BLaER1 (cell line): Measurements from ENCODE around the gene YJEFN3.

Source experiments
- H3K27ac ChIP-seq: shearing (Covaris generic); formaldehyde crosslinking; 2 replicates; pipeline ENCODE4 v1.8.1; 2022
- H3K27me3 ChIP-seq: shearing (Covaris generic); formaldehyde crosslinking; 2 replicates; pipeline ENCODE4 v1.8.1; 2022
- H3K36me3 ChIP-seq: shearing (Covaris generic); formaldehyde crosslinking; 2 replicates; pipeline ENCODE4 v1.8.1; 2022
- H3K4me1 ChIP-seq: shearing (Covaris generic); formaldehyde crosslinking; 2 replicates; pipeline ENCODE4 v1.8.1; 2022
- H3K4me2 ChIP-seq: shearing (Covaris generic); formaldehyde crosslinking; 2 replicates; pipeline ENCODE4 v1.8.1; 2022
- H3K4me3 ChIP-seq: shearing (Covaris generic); formaldehyde crosslinking; 2 replicates; pipeline ENCODE4 v1.8.1; 2022
- H3K9ac ChIP-seq: shearing (Covaris generic); formaldehyde crosslinking; 2 replicates; pipeline ENCODE4 v1.8.1; 2022
- H3K9me3 ChIP-seq: shearing (Covaris generic); formaldehyde crosslinking; 2 replicates; pipeline ENCODE4 v1.8.1; 2022
- H4K20me1 ChIP-seq: shearing (Covaris generic); formaldehyde crosslinking; 2 replicates; pipeline ENCODE4 v1.8.1; 2022
- Cebpa-rat ChIP-seq: shearing (Covaris generic); IDR thresholded peaks from 2 replicates; pipeline ENCODE4 v1.8.1; 2022

The YJEFN3 gene

DNA sequence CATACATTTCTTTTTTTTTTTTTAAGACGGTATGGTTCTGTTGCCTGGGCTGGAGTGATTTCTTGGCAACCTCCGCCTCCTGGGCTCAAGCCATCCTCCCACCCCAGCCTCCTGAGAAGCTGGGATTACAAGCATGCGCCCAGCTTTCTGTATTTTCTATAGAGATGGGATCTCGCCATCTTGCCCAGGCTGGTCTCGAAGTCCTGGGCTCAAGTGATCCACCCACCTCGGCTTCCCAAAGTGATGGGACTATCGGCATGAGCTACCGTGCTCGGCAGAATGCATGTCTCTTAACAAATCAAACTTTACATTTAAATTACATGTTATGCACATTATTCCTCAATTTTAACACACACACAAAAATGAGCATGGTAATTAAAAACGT is 11.5 kb upstream of the YJEFN3 start:
- Histone ChIP-seq H3K9ac (peak overlapping the region; percentile 85), H4K20me1 (peaks cover 32% of the 10 kb centered on the region; the same call in 1 of the 2 replicates), H3K36me3 (peaks cover 44% of the 10 kb centered on the region), H3K4me1 (peaks cover 31% of the 10 kb centered on the region), H3K4me2 (peak overlapping the region; percentile 94), H3K27me3 (no peaks in the 10 kb centered on the region), H3K4me3 (peak overlapping the region; percentile 80), H3K27ac (peak overlapping the region; percentile 86; the same call in 1 of the 2 replicates), H3K9me3 (no peaks in the 10 kb centered on the region)
- no peak for TF ChIP-seq Cebpa-rat

DNA sequence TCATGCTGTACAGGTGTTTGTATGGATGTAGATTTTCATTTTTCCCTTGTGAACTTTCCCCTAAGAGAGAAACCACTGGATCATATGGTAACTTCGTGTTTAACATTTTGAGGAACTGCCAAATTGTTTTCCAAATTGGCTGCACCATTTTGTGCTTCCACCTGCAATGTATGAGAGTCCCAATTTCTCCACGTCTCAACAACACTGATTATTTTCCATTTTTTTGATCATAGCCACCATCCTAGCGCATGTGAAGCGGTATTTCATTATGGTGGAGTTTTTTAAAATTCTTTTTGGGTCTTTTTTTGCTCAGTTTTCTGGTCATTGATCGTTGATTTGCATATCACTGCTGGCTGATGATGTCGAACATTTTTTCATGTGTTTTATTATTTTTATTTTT is 7.7 kb upstream of the YJEFN3 start:
- Histone ChIP-seq H3K9me3 (no peaks in the 10 kb centered on the region), H3K36me3 (peaks cover 50% of the 10 kb centered on the region), H3K27me3 (no peaks in the 10 kb centered on the region), H3K9ac (no peak overlapping the region), H4K20me1 (peaks cover 70% of the 10 kb centered on the region), H3K4me2 (no peak overlapping the region), H3K4me3 (no peak overlapping the region), H3K4me1 (peaks cover 63% of the 10 kb centered on the region), H3K27ac (no peak overlapping the region)
- TF ChIP-seq Cebpa-rat = no peak

DNA sequence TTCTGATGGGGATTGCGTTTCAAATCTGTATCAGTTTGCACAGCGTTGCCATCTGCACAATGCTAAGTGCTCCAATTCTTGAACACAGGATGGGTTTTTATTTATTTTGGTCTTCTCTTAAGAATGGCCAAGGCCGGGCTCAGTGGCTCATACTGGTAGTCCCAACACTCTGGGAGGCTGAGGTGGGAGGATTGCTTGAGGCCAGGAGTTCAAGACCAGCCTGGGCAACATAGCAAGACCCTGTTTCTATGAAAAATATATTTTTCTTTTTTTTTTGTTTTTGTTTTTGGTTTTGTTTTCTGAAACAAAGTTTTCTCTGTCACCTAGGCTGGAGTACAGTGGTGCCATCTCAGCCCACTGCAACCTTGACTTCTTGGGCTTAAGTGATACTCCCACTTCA is 5.5 kb upstream of the YJEFN3 start:
- TF ChIP-seq Cebpa-rat = no peak
- H3K9me3 ChIP-seq = no peaks in the 10 kb centered on the region
- peaks cover 71% of the 10 kb centered on the region for H3K4me1 ChIP-seq
- H3K4me2 ChIP-seq = peak overlapping the region; percentile 89
- H3K9ac ChIP-seq = peak overlapping the region; percentile 61
- H4K20me1 ChIP-seq = peaks cover 72% of the 10 kb centered on the region
- peak overlapping the region; percentile 64; the same call in 1 of the 2 replicates for H3K27ac ChIP-seq
- no peaks in the 10 kb centered on the region for H3K27me3 ChIP-seq
- no peak overlapping the region for H3K4me3 ChIP-seq
- H3K36me3 ChIP-seq = peaks cover 61% of the 10 kb centered on the region

DNA sequence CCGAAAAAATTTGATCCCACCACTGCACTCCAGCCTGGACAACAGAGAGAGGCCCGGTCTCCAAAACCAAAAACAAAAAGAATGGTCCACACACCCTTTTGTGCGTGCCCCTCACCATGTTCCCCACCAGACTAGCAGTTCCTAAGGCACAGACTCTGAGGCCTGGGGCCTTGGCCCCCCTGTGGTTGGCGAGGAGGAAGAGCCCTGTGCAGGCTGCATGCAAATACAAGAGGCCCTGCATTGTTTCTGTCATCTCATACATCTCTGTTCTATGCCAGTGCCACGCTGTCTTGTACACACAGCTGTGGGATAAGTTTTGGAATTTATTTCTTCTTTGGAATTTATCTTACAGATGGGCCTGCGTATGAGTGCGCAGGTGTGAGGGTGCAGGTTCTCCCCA is 4.7 kb upstream of the YJEFN3 start:
- H3K4me3 ChIP-seq = no peak overlapping the region
- no peak for TF ChIP-seq Cebpa-rat
- no peaks in the 10 kb centered on the region for H3K9me3 ChIP-seq
- H3K36me3 ChIP-seq = peaks cover 67% of the 10 kb centered on the region
- H3K4me2 ChIP-seq = peak overlapping the region; percentile 89
- H4K20me1 ChIP-seq = peaks cover 66% of the 10 kb centered on the region
- H3K9ac ChIP-seq = peak overlapping the region; percentile 61
- H3K27ac ChIP-seq = peak overlapping the region; percentile 64
- no peaks in the 10 kb centered on the region for H3K27me3 ChIP-seq
- peaks cover 72% of the 10 kb centered on the region for H3K4me1 ChIP-seq

DNA sequence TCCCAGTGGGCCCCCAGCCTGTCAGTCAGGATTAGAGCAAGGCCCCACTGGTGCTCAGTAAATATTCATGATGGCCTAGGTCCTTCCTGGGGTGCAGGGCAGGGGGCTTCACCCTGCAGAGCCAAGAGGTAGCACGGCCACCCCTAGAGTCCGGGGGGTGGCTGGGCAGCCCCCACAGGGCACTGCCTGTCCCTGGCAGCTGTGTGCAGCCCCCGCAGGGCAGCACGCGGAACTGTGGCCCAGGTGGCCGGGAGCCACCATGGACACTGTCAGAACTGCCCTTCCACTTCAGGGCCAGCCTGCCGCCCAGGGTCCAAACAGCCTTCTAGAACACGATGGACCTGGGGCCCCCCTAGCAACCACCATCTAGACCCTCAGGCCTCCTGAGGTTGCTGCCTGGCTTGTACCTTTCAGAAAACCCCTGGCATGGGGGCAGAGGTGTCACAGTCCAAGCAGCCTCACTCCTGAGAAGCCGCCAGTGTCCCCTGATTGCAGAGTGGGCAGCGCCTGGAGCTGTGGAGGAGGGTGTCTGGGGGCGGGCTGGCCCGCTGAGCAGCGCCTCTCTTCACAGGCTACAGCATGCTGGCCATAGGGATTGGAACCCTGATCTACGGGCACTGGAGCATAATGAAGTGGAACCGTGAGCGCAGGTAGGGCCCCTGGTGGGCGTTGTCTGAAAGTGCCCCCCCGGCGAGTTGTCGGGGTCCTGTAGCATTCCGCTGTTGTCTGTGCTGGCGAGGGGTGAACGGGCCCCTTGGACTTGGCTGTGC is 2.9 kb upstream of the YJEFN3 start:
- Histone ChIP-seq H3K27me3 (no peaks in the 10 kb centered on the region), H3K4me3 (no peak overlapping the region), H4K20me1 (peaks cover 48% of the 10 kb centered on the region), H3K9me3 (no peaks in the 10 kb centered on the region), H3K36me3 (peaks cover 60% of the 10 kb centered on the region), H3K4me2 (peak overlapping the region; percentile 89), H3K27ac (peak overlapping the region; percentile 85), H3K4me1 (peaks cover 82% of the 10 kb centered on the region), H3K9ac (peak overlapping the region; percentile 75)
- TF ChIP-seq Cebpa-rat = no peak

DNA sequence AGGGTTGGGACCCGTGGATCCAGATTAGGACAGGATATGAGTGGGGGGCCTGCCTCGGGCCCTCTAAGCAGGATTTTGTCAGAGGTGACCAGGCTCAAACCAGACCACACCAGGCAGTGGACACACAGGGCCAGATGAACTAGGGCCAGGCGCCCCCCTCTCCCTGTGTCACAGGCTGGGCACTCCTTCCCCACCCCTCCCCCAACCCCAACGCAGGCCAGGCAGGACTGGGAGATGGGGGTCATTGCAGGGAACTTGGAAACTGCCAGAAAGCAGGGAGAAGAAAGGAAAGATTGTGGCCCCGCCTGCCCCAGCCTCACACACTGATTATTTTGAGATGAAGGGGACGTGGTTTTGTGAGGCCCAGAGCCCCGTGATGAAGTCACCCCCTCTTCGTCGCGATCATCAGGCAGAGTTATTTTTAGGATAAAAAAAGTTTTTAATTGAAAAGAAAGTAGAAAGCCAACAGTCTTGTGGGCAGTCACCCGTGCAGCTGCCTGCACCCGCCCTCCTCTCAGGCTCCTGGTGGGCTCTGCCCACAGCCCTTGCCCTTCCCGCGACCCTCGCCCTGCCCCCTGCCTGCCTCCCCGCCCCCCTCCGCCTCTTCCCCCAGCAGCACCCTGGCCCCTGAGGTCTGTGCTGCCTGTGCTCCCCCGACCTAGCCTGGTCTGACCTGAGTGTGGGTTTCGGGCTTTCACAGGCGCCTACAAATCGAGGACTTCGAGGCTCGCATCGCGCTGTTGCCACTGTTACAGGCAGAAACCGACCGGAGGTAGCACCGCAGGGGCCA is 1.9 kb upstream of the YJEFN3 start:
- Histone ChIP-seq H3K4me3 (peak overlapping the region; percentile 39; the same call in 1 of the 2 replicates), H3K27ac (peak overlapping the region; percentile 85), H3K9ac (peak overlapping the region; percentile 75), H3K4me1 (peaks cover 82% of the 10 kb centered on the region), H3K27me3 (no peaks in the 10 kb centered on the region), H3K36me3 (peaks cover 57% of the 10 kb centered on the region), H4K20me1 (peaks cover 44% of the 10 kb centered on the region), H3K4me2 (peak overlapping the region; percentile 89), H3K9me3 (no peaks in the 10 kb centered on the region)
- TF ChIP-seq Cebpa-rat = no peak

DNA sequence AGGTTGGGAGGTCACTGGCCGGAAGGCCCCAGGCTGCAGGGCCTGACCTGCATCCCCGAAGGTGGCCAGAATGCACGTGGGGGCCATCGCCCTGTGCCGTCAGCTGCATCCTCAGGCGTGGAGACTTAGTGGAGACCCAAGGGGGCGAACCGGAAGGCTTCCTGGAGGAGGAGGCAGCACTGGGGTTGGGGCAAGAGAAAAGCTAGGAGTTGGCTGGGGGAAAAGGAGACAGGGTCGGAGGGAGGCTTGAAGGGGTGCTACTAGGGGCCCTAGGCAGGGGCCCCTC is 1.4 kb upstream of the YJEFN3 start:
- Histone ChIP-seq H3K27me3 (no peaks in the 10 kb centered on the region), H3K9ac (peak overlapping the region; percentile 75), H3K4me1 (peaks cover 83% of the 10 kb centered on the region), H3K4me2 (peak overlapping the region; percentile 89), H3K4me3 (peak overlapping the region; percentile 39; the same call in 1 of the 2 replicates), H3K9me3 (no peaks in the 10 kb centered on the region), H3K27ac (peak overlapping the region; percentile 85), H4K20me1 (peaks cover 39% of the 10 kb centered on the region), H3K36me3 (peaks cover 57% of the 10 kb centered on the region)
- no peak for TF ChIP-seq Cebpa-rat

DNA sequence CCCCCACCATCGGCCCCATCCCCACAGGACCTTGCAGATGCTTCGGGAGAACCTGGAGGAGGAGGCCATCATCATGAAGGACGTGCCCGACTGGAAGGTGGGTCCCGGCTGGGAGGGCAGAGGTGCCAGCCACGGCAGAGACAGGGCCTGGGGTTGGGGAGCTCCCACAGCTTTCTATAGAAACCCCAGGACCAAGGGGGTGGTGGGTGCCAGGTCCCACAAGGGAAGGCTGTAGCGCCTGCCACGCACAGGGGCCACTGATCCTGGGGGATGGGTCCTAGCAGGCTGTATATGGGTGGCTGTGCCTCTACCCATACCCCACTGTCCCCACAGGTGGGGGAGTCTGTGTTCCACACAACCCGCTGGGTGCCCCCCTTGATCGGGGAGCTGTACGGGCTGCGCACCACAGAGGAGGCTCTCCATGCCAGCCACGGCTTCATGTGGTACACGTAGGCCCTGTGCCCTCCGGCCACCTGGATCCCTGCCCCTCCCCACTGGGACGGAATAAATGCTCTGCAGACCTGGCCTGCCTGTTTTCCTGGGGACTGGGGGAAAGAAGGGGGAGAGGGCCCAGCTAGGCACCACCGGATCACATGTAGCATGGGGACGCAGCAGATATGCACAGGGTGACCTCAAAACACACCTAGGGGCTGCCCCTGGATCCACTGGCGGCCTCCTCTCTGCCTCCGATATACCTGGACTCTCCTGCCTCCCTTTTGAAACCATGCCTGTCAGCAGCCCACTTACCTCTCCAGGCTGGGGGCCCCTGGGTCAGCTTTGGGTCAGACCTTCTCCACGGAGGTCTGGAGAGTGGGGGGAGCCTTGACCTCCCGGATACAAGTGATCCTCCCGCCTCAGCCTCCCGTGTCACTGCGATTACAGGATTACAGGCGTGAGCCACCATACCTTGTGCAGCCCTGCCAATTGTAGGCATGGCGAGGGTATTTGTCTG is 761 bp upstream of the YJEFN3 start:
- no peaks in the 10 kb centered on the region for H3K27me3 ChIP-seq
- peak overlapping the region; percentile 89 for H3K4me2 ChIP-seq
- H4K20me1 ChIP-seq = peaks cover 33% of the 10 kb centered on the region
- H3K9ac ChIP-seq = peak overlapping the region; percentile 75; the same call in 1 of the 2 replicates
- H3K4me3 ChIP-seq = peak overlapping the region; percentile 39; the same call in 1 of the 2 replicates
- H3K36me3 ChIP-seq = peaks cover 53% of the 10 kb centered on the region
- no peaks in the 10 kb centered on the region for H3K9me3 ChIP-seq
- peaks cover 83% of the 10 kb centered on the region for H3K4me1 ChIP-seq
- TF ChIP-seq Cebpa-rat = no peak
- H3K27ac ChIP-seq = peak overlapping the region; percentile 85

DNA sequence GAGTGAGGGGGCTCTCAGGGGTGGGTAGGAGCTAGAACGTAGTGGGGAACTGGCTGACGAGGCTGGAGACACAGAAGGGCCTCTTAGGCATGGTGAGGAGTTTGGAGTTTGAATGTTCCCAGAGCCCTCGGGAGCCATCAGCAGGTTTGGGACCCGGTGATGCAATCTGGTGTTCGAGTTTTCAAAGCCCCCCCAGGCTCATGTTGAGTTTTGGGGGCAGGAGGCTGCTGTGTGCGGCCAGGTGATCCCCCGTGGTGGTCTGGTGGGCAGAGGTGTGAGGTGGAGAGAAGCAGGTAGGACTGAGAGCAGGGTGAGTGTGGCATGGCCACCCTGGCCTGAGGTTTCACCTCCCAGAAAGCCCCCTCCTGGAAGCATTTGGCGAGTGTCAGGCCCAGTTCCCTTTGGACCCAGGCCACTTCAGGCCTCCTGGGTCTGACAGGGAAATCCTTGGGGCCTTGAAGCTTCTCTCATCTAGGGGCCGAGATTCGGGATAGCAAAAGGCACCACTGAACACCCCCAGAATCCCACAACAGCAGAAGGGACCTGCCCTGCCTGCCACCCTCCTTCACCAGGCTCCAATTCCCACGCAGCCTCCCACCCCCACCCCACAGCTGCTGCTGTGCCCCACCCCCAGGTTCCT is 1.2 kb downstream of the YJEFN3 start:
- H3K9ac ChIP-seq = no peak overlapping the region

More for the DNA sequence above, 1.2 kb downstream of the YJEFN3 start:
- Histone ChIP-seq H3K27me3 (no peaks in the 10 kb centered on the region), H3K36me3 (peaks cover 43% of the 10 kb centered on the region), H4K20me1 (peaks cover 13% of the 10 kb centered on the region), H3K4me2 (peak overlapping the region; percentile 32; the same call in 1 of the 2 replicates), H3K27ac (peak overlapping the region; percentile 55; the same call in 1 of the 2 replicates), H3K4me1 (peaks cover 77% of the 10 kb centered on the region), H3K4me3 (no peak overlapping the region), H3K9me3 (no peaks in the 10 kb centered on the region)
- TF ChIP-seq Cebpa-rat = no peak
